ENCODE results near the gene PAPPA.

DNA sequence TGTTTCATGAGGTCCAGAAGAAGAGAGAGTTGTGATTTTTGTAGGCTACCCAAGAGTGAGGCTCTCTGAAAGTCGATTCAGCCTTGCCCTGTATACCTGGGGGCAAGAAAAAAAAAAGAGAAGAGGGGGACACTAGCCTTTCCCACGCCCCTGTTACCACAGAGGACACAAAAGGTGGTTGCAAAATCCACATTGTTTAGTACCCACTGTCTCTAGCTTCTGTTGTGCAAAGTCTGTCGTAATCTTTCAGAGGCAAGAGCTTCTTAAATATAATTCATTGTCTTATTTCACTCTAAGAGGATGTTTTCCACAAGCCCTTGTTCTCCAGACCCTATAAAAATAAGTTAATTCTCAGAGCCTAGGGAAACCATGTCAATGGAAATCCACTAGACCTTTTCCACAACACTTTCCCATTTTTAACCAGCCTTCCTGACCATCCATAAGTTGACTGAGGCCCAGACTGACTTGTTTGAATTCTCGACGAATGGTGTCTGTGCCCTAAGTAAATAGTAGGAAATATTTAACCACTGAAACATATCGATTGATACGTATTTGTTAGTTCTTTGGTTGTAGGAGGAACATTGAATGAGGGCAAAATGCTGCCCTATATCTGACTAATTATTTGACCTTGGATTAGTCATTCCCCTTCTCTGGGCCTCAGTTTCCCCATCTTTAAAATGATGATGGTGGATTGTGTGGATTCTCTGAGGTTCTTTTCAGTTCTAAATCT lies 182.7 kb downstream of the PAPPA start:
- TF ChIP-seq EGR1 (IDR thresholded peaks at IDR 0.05; ENCODE audit: low read depth) (no peak), EZH2 (IDR thresholded peaks at IDR 0.05) (no peak), CBX3 (IDR thresholded peaks at IDR 0.05; ENCODE audit: low read depth) (no peak), POLR2A (IDR thresholded peaks at IDR 0.05; ENCODE audit: borderline replicate concordance, extremely low read depth, insufficient read depth, insufficient read length) (no peak), ZNF274 (IDR thresholded peaks at IDR 0.05; ENCODE audit: low read depth, low read length) (no peak), POLR2AphosphoS5 (IDR thresholded peaks at IDR 0.05; ENCODE audit: low read depth, low read length) (no peak), ELF1 (IDR thresholded peaks at IDR 0.05; ENCODE audit: borderline replicate concordance, low read depth) (no peak), JUND (IDR thresholded peaks at IDR 0.05) (no peak)
- TF ChIP-seq, protein P1, sequence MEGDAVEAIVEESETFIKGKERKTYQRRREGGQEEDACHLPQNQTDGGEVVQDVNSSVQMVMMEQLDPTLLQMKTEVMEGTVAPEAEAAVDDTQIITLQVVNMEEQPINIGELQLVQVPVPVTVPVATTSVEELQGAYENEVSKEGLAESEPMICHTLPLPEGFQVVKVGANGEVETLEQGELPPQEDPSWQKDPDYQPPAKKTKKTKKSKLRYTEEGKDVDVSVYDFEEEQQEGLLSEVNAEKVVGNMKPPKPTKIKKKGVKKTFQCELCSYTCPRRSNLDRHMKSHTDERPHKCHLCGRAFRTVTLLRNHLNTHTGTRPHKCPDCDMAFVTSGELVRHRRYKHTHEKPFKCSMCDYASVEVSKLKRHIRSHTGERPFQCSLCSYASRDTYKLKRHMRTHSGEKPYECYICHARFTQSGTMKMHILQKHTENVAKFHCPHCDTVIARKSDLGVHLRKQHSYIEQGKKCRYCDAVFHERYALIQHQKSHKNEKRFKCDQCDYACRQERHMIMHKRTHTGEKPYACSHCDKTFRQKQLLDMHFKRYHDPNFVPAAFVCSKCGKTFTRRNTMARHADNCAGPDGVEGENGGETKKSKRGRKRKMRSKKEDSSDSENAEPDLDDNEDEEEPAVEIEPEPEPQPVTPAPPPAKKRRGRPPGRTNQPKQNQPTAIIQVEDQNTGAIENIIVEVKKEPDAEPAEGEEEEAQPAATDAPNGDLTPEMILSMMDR (IDR thresholded peaks at IDR 0.05 in 2 of 3, conservative IDR thresholded peaks at IDR 0.05 in 1 of 3; ENCODE audit: borderline replicate concordance in 1 of 3, insufficient read depth in 1 of 3, low read depth in 2 of 3, low read length in 2 of 3) = no peak
- TF ChIP-seq, protein P2, sequence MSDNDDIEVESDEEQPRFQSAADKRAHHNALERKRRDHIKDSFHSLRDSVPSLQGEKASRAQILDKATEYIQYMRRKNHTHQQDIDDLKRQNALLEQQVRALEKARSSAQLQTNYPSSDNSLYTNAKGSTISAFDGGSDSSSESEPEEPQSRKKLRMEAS (IDR thresholded peaks at IDR 0.05) = no peak
